ENCODE data around the gene CD79B.

- TF ChIP-seq CTCF (IDR thresholded peaks at IDR 0.05) (no peak), EZH2phosphoT487 (IDR thresholded peaks at IDR 0.05) (no peak)
Measured at GRCh38 chr17:63948521-63948920, 16.4 kb upstream of the CD79B start.

All from neural progenitor cell (in vitro differentiated cells).